H9 (cell line): Measurements from ENCODE around the gene MT1A. TPM values are rescaled to one million over a fixed set of nuclear protein-coding genes. Genes with fewer than 3 reads are reported as not detected.

ENCODE experiments used
- DNase-seq: peaks from one replicate; pipeline ENCODE4 v3.0.0-alpha.2; 2017
- H2AFZ ChIP-seq: one replicate; pipeline ENCODE4 v1.6.1; 2013; ENCODE audit warnings: mild to moderate bottlenecking, low read length, control low read depth, moderate library complexity
- H2AK5ac ChIP-seq: 2 replicates; pipeline ENCODE4 v1.6.1; 2013; ENCODE audit warnings: low read length, control low read depth, mixed read lengths; ENCODE audit not compliant: insufficient read length
- H2BK120ac ChIP-seq: one replicate; pipeline ENCODE4 v1.6.1; 2013; ENCODE audit warnings: low read depth, mild to moderate bottlenecking, low read length, control low read depth, inconsistent platforms; ENCODE audit not compliant: poor library complexity, severe bottlenecking
- H2BK12ac ChIP-seq: 2 replicates; pipeline ENCODE4 v1.6.1; 2013; ENCODE audit warnings: low read length, control low read depth, mixed read lengths, low read depth; ENCODE audit not compliant: insufficient read length
- H2BK15ac ChIP-seq: 2 replicates; pipeline ENCODE4 v1.6.1; 2013; ENCODE audit warnings: low read depth, low read length, control low read depth
- H2BK20ac ChIP-seq: one replicate; pipeline ENCODE4 v1.6.1; 2013; ENCODE audit warnings: low read depth, mild to moderate bottlenecking, low read length, control low read depth, inconsistent platforms; ENCODE audit not compliant: poor library complexity, severe bottlenecking
- H2BK5ac ChIP-seq: 2 replicates; pipeline ENCODE4 v1.6.1; 2013; ENCODE audit warnings: low read length, control low read depth, mixed read lengths; ENCODE audit not compliant: insufficient read length
- H3K14ac ChIP-seq: 2 replicates; pipeline ENCODE4 v1.6.1; 2013; ENCODE audit warnings: low read length, control low read depth; ENCODE audit not compliant: insufficient read depth
- H3K18ac ChIP-seq: 2 replicates; pipeline ENCODE4 v1.6.1; 2013; ENCODE audit warnings: low read depth, mild to moderate bottlenecking, mixed read lengths, low read length, control low read depth; ENCODE audit not compliant: insufficient read length
- H3K23ac ChIP-seq: 2 replicates; pipeline ENCODE4 v1.6.1; 2013; ENCODE audit warnings: low read length, control low read depth, mixed read lengths, low read depth; ENCODE audit not compliant: insufficient read length
- H3K23me2 ChIP-seq: 2 replicates; pipeline ENCODE4 v1.6.1; 2013; ENCODE audit warnings: low read depth, mild to moderate bottlenecking, mixed read lengths, low read length, control low read depth; ENCODE audit not compliant: insufficient read length, poor library complexity, severe bottlenecking
- H3K27ac ChIP-seq: 2 replicates; pipeline ENCODE4 v1.5.1; 2013; ENCODE audit warnings: low read length, control low read depth, mixed read lengths, low read depth; ENCODE audit not compliant: insufficient read length
- H3K27me3 ChIP-seq: 2 replicates; pipeline ENCODE4 v1.6.1; 2013; ENCODE audit warnings: low read length, control low read depth, inconsistent platforms; ENCODE audit not compliant: insufficient read depth
- H3K4ac ChIP-seq: 2 replicates; pipeline ENCODE4 v1.6.1; 2013; ENCODE audit warnings: low read depth, mild to moderate bottlenecking, control low read depth, inconsistent platforms, low read length, moderate library complexity
- H3K4me1 ChIP-seq: 2 replicates; pipeline ENCODE4 v1.6.1; 2013; ENCODE audit warnings: low read length, control low read depth, inconsistent platforms; ENCODE audit not compliant: insufficient read depth
- H3K4me2 ChIP-seq: 2 replicates; pipeline ENCODE4 v1.6.1; 2013; ENCODE audit warnings: low read length, control low read depth, mixed read lengths; ENCODE audit not compliant: insufficient read length, insufficient read depth
- H3K56ac ChIP-seq: 2 replicates; pipeline ENCODE4 v1.6.1; 2013; ENCODE audit warnings: low read depth, mild to moderate bottlenecking, mixed read lengths, low read length, control low read depth; ENCODE audit not compliant: insufficient read length
- H3K79me1 ChIP-seq: 2 replicates; pipeline ENCODE4 v1.6.1; 2013; ENCODE audit warnings: low read depth, mild to moderate bottlenecking, moderate library complexity, low read length, control low read depth, inconsistent platforms; ENCODE audit not compliant: insufficient read depth, poor library complexity, severe bottlenecking
- H3K79me2 ChIP-seq: 2 replicates; pipeline ENCODE4 v1.6.1; 2013; ENCODE audit warnings: low read length, control low read depth, inconsistent platforms; ENCODE audit not compliant: insufficient read depth
- H3K9ac ChIP-seq: 2 replicates; pipeline ENCODE4 v1.6.1; 2013; ENCODE audit warnings: low read length, control low read depth, mixed read lengths; ENCODE audit not compliant: insufficient read length; ENCODE audit errors: extremely low read depth
- H3K9me3 ChIP-seq: one replicate; pipeline ENCODE4 v1.6.1; 2013; ENCODE audit warnings: low read depth, low read length, inconsistent platforms; ENCODE audit not compliant: control insufficient read depth
- H3T11ph ChIP-seq: one replicate; pipeline ENCODE4 v1.6.1; 2013; ENCODE audit warnings: mild to moderate bottlenecking, low read length, control low read depth, inconsistent platforms
- H4K20me1 ChIP-seq: one replicate; pipeline ENCODE4 v1.6.1; 2013; ENCODE audit not compliant: control insufficient read depth, insufficient read length, insufficient read depth
- H4K5ac ChIP-seq: 2 replicates; pipeline ENCODE4 v1.6.1; 2013; ENCODE audit warnings: low read depth, mild to moderate bottlenecking, mixed read lengths, low read length, control low read depth; ENCODE audit not compliant: insufficient read length
- H4K8ac ChIP-seq: replicated peaks from 2 replicates; pipeline ENCODE4 v1.6.1; 2013; ENCODE audit warnings: low read length, control low read depth, mixed read lengths, low read depth; ENCODE audit not compliant: insufficient read length
- H4K91ac ChIP-seq: 2 replicates; pipeline ENCODE4 v1.6.1; 2013; ENCODE audit warnings: low read depth, mild to moderate bottlenecking, moderate library complexity, mixed read lengths, low read length, control low read depth; ENCODE audit not compliant: insufficient read length
- H3K27ac Mint-ChIP-seq, 3 experiments: 2 replicates in 2 of 3; 3 replicates in 1 of 3; pipeline ENCODE4 v1.8.0; 2020 to 2021; ENCODE audit warnings: mixed read lengths in 3 of 3, mild to moderate bottlenecking in 1 of 3, moderate library complexity in 1 of 3
- H3K27me3 Mint-ChIP-seq: 2 replicates; pipeline ENCODE4 v1.8.0; 2021; ENCODE audit warnings: low read depth, mild to moderate bottlenecking, moderate library complexity, mixed read lengths
- H3K36me3 Mint-ChIP-seq, 3 experiments: 2 replicates in 2 of 3; 3 replicates in 1 of 3; pipeline ENCODE4 v1.8.0; 2020 to 2021; ENCODE audit warnings: low read depth in 3 of 3, mixed read lengths in 3 of 3; ENCODE audit not compliant: insufficient read depth in 1 of 3
- H3K4me1 Mint-ChIP-seq, 2 experiments: 2 replicates each; pipeline ENCODE4 v1.8.0; 2020; ENCODE audit warnings: mixed read lengths in 2 of 2
- H3K4me3 Mint-ChIP-seq, 2 experiments: 2 replicates in 1 of 2; 3 replicates in 1 of 2; pipeline ENCODE4 v1.8.0; 2020 to 2021; ENCODE audit warnings: mild to moderate bottlenecking in 2 of 2, mixed read lengths in 2 of 2, moderate library complexity in 1 of 2
- H3K9me3 Mint-ChIP-seq, 2 experiments: 2 replicates in 1 of 2; 3 replicates in 1 of 2; pipeline ENCODE4 v1.8.0; 2020; ENCODE audit warnings: mild to moderate bottlenecking in 2 of 2, mixed read lengths in 2 of 2, moderate library complexity in 1 of 2
- WGBS: extraction: QIAGEN DNeasy Blood & Tissue Kit; methylation state at CpG from one replicate; pipeline ENCODE4 v1.1.7; 2013; ENCODE audit warnings: missing lambda C conversion rate, low lambda C conversion rate, mixed read lengths; ENCODE audit not compliant: insufficient read length; ENCODE audit errors: extremely low coverage; 5-methylcytosine and 5-hydroxymethylcytosine counted together
- total RNA-seq: library from RNA; stranded (reverse); gene quantifications from 2 replicates; pipeline ENCODE4 v1.2.1, GENCODE V29; 2021
- TF ChIP-seq, protein P1 (sequence below): fragments of 200-600 bp; sonication (generic); conservative IDR thresholded peaks from 3 replicates; pipeline ENCODE4 v1.8.0; 2021; ENCODE audit warnings: antibody characterized with exemption, mild to moderate bottlenecking

MT1A gene
- total RNA-seq, 1 experiment from 2014 or later: not detected

DNA sequence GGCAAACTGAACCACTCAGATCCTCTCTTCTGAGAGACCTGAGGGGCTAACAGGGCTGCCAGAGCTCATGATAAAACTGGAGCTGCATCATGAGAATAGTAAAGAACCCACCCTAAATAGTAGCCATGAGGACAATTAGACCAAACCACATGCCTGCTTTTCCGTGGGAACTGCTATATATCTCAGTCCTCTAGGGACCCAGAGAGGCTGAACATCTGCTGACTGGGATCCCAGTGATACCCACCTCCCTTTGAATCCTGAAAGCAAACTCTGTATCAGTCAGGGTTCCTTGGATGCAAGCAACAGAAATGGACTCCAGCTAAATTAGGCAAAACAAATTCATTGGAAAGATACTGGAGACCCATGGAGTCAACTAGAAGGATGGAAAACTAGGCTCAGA lies 50.3 kb downstream of the MT1A start:
- Mint-ChIP-seq H3K4me3 (no peak overlapping the region), H3K27me3 (peaks cover 23% of the 10 kb centered on the region), H3K36me3 (peaks cover 0 to 11% (median 6%) of the 10 kb centered on the region in 3 experiments; a peak in 5 of 7 replicates), H3K4me1 (peaks cover 10 to 11% of the 10 kb centered on the region in 2 experiments), H3K27ac (no peak overlapping the region), H3K9me3 (peaks cover 9 to 11% of the 10 kb centered on the region in 2 experiments)
- H3K4me1 ChIP-seq: no peaks in the 10 kb centered on the region
- H3K56ac ChIP-seq: no peak overlapping the region
- H3T11ph ChIP-seq: no peak overlapping the region
- no peak overlapping the region for H3K18ac ChIP-seq
- DNase-seq: no peak
- no peaks in the 10 kb centered on the region for H3K27me3 ChIP-seq
- H4K5ac ChIP-seq: no peak overlapping the region
- H3K4ac ChIP-seq: no peak overlapping the region
- no peak overlapping the region for H2AFZ ChIP-seq
- no peak overlapping the region for H4K91ac ChIP-seq
- no peak overlapping the region for H3K27ac ChIP-seq
- no peak overlapping the region for H3K4me2 ChIP-seq
- H3K23me2 ChIP-seq: no peaks in the 10 kb centered on the region
- H3K14ac ChIP-seq: no peak overlapping the region
- no peak overlapping the region for H2AK5ac ChIP-seq
- TF ChIP-seq, protein P1, sequence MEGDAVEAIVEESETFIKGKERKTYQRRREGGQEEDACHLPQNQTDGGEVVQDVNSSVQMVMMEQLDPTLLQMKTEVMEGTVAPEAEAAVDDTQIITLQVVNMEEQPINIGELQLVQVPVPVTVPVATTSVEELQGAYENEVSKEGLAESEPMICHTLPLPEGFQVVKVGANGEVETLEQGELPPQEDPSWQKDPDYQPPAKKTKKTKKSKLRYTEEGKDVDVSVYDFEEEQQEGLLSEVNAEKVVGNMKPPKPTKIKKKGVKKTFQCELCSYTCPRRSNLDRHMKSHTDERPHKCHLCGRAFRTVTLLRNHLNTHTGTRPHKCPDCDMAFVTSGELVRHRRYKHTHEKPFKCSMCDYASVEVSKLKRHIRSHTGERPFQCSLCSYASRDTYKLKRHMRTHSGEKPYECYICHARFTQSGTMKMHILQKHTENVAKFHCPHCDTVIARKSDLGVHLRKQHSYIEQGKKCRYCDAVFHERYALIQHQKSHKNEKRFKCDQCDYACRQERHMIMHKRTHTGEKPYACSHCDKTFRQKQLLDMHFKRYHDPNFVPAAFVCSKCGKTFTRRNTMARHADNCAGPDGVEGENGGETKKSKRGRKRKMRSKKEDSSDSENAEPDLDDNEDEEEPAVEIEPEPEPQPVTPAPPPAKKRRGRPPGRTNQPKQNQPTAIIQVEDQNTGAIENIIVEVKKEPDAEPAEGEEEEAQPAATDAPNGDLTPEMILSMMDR: no peak
- H3K79me1 ChIP-seq: no peaks in the 10 kb centered on the region
- H4K8ac ChIP-seq: no peak overlapping the region
- H4K20me1 ChIP-seq: no peaks in the 10 kb centered on the region
- H2BK120ac ChIP-seq: no peak overlapping the region
- H2BK5ac ChIP-seq: no peak overlapping the region
- H3K9ac ChIP-seq: no peak overlapping the region
- no peak overlapping the region for H2BK12ac ChIP-seq
- no peaks in the 10 kb centered on the region for H3K9me3 ChIP-seq
- H3K79me2 ChIP-seq: no peaks in the 10 kb centered on the region
- H2BK20ac ChIP-seq: no peak overlapping the region
- no peak overlapping the region for H2BK15ac ChIP-seq
- H3K23ac ChIP-seq: no peak overlapping the region
- no CpG with 5 or more reads among the region's 1 CpG for WGBS
